Osteoblast (primary cell): ENCODE data around the gene VWA2. TPM values are rescaled to one million over a fixed set of nuclear protein-coding genes. Genes with fewer than 3 reads are reported as not detected.

Experiments used
- DNase-seq: peaks from one replicate; pipeline ENCODE4 v3.0.0; 2011; ENCODE audit warnings: low spot score, mixed read lengths; ENCODE audit not compliant: insufficient read length; ENCODE audit errors: missing footprints
- H2AFZ ChIP-seq: 2 replicates; pipeline ENCODE4 v1.6.0; 2011; ENCODE audit warnings: mild to moderate bottlenecking, low read length
- H3K27ac ChIP-seq: 2 replicates; pipeline ENCODE4 v1.5.1; 2011; ENCODE audit warnings: mild to moderate bottlenecking, low read depth, low read length, moderate library complexity
- H3K27me3 ChIP-seq: 2 replicates; pipeline ENCODE4 v1.6.0; 2012; ENCODE audit warnings: mild to moderate bottlenecking, control low read depth, inconsistent platforms, low read length, moderate library complexity; ENCODE audit not compliant: insufficient read depth
- H3K36me3 ChIP-seq: 2 replicates; pipeline ENCODE4 v1.5.1; 2011; ENCODE audit warnings: mild to moderate bottlenecking, low read length, control low read depth, moderate library complexity; ENCODE audit not compliant: insufficient read depth
- H3K4me1 ChIP-seq: 2 replicates; pipeline ENCODE4 v1.5.1; 2011; ENCODE audit warnings: mild to moderate bottlenecking, low read length, control low read depth, moderate library complexity; ENCODE audit not compliant: insufficient read depth
- H3K4me2 ChIP-seq: 2 replicates; pipeline ENCODE4 v1.6.0; 2011; ENCODE audit warnings: mild to moderate bottlenecking, low read length; ENCODE audit not compliant: insufficient read depth
- H3K4me3 ChIP-seq: fragments of 200-600 bp; sonication (generic); 3 replicates; pipeline ENCODE4 v1.5.1; 2012; ENCODE audit warnings: mild to moderate bottlenecking, low read length, inconsistent platforms; ENCODE audit not compliant: insufficient read depth
- H3K79me2 ChIP-seq: 2 replicates; pipeline ENCODE4 v1.6.0; 2012; ENCODE audit warnings: mild to moderate bottlenecking, low read length, control low read depth, inconsistent platforms; ENCODE audit not compliant: insufficient read depth
- H3K9me3 ChIP-seq: 2 replicates; pipeline ENCODE4 v1.5.1; 2011; ENCODE audit warnings: low read depth, low read length, control low read depth
- H4K20me1 ChIP-seq: 2 replicates; pipeline ENCODE4 v1.6.0; 2012; ENCODE audit warnings: mild to moderate bottlenecking, low read length, control low read depth; ENCODE audit not compliant: insufficient read depth
- CTCF ChIP-seq: IDR thresholded peaks from 2 replicates; pipeline ENCODE4 v1.5.1; 2011; ENCODE audit warnings: mild to moderate bottlenecking, low read depth, low read length, moderate library complexity; ENCODE audit errors: extremely low read depth
- total RNA-seq: library from RNA; depleted of rRNA; stranded (reverse); fragments of >200 nt; gene quantifications from 2 replicates; pipeline ENCODE4 v1.2.3, GENCODE V29; 2012

Gene VWA2
- total RNA-seq, 1 donor, result under 0.01 TPM

GRCh38 chr10:114308531-114309363 lies 69.7 kb downstream of the VWA2 start:
- peaks cover 25% of the 10 kb centered on the region for H3K4me1 ChIP-seq
- no peaks in the 10 kb centered on the region for H3K79me2 ChIP-seq
- H3K27me3 ChIP-seq, result no peaks in the 10 kb centered on the region
- DNase-seq, result peak; percentile 75
- no peaks in the 10 kb centered on the region for H3K9me3 ChIP-seq
- no peak overlapping the region for H2AFZ ChIP-seq
- no peak overlapping the region for H3K4me3 ChIP-seq
- no peak overlapping the region for H3K27ac ChIP-seq
- no peak for TF ChIP-seq CTCF
- H3K36me3 ChIP-seq, result no peaks in the 10 kb centered on the region
- no peak overlapping the region for H3K4me2 ChIP-seq
- no peaks in the 10 kb centered on the region for H4K20me1 ChIP-seq

GRCh38 chr10:114309364-114309651 lies 70.3 kb downstream of the VWA2 start:
- no peak for TF ChIP-seq CTCF
- Histone ChIP-seq H3K4me2 (no peak overlapping the region), H3K4me3 (no peak overlapping the region)

GRCh38 chr10:114310346-114310745 lies 71.3 kb downstream of the VWA2 start:
- Histone ChIP-seq H3K27ac (no peak overlapping the region), H3K4me1 (peaks cover 17% of the 10 kb centered on the region)
- no peak for TF ChIP-seq CTCF

More at GRCh38 chr10:114309364-114309651, 70.3 kb downstream of the VWA2 start:
- Histone ChIP-seq H3K9me3 (no peaks in the 10 kb centered on the region), H3K27ac (no peak overlapping the region), H3K4me1 (peaks cover 21% of the 10 kb centered on the region), H3K27me3 (no peaks in the 10 kb centered on the region), H3K79me2 (no peaks in the 10 kb centered on the region), H2AFZ (no peak overlapping the region), H3K36me3 (no peaks in the 10 kb centered on the region), H4K20me1 (no peaks in the 10 kb centered on the region)
- no peak for DNase-seq

GRCh38 chr10:114311023-114311422 lies 72.0 kb downstream of the VWA2 start:
- no peak for TF ChIP-seq CTCF
- Histone ChIP-seq H3K4me2 (no peak overlapping the region), H4K20me1 (no peaks in the 10 kb centered on the region), H3K4me1 (peaks cover 17% of the 10 kb centered on the region), H3K4me3 (no peak overlapping the region), H3K27ac (no peak overlapping the region), H3K79me2 (no peaks in the 10 kb centered on the region), H2AFZ (no peak overlapping the region), H3K36me3 (no peaks in the 10 kb centered on the region), H3K27me3 (no peaks in the 10 kb centered on the region), H3K9me3 (no peaks in the 10 kb centered on the region)
- no peak for DNase-seq

More at GRCh38 chr10:114310346-114310745, 71.3 kb downstream of the VWA2 start:
- Histone ChIP-seq H3K79me2 (no peaks in the 10 kb centered on the region), H3K36me3 (no peaks in the 10 kb centered on the region), H4K20me1 (no peaks in the 10 kb centered on the region), H3K27me3 (no peaks in the 10 kb centered on the region), H3K4me3 (no peak overlapping the region), H2AFZ (no peak overlapping the region), H3K9me3 (no peaks in the 10 kb centered on the region), H3K4me2 (no peak overlapping the region)
- DNase-seq, result peak; percentile 74
